Measurements from ENCODE around the gene AGPAT4. TPM values are rescaled to one million over a fixed set of nuclear protein-coding genes. Genes with fewer than 3 reads are reported as not detected.

Gene AGPAT4
- total and polyA plus RNA-seq, 8 donors: 12.4 to 19.4 (median 15.7) TPM

- Histone ChIP-seq H3K9me3 (no peaks in the 10 kb centered on the region), H3K4me3 (no peak overlapping the region), H3K27me3 (no peaks in the 10 kb centered on the region), H3K4me1 (no peaks in the 10 kb centered on the region), H3K36me3 (peaks cover 0 to 55% of the 10 kb centered on the region in 2 donors), H3K27ac (no peak overlapping the region)
- intact Hi-C loops (cut with DNase I): no loop called here
- ATAC-seq (no peak), DNase-seq (peak in 1 of 4 donors; percentile 71)
- TF ChIP-seq CTCF (IDR thresholded peaks at IDR 0.05): no peak
Measured at GRCh38 chr6:161151059-161151645, 122.7 kb downstream of the AGPAT4 start.

GRCh38 chr6:161150566-161150965, 123.3 kb downstream of the AGPAT4 start:
- Histone ChIP-seq H3K27ac (no peak overlapping the region), H3K36me3 (peaks cover 0 to 57% of the 10 kb centered on the region in 2 donors), H3K4me1 (no peaks in the 10 kb centered on the region), H3K4me3 (no peak overlapping the region), H3K9me3 (no peaks in the 10 kb centered on the region), H3K27me3 (no peaks in the 10 kb centered on the region)
- DNase-seq (no peak), ATAC-seq (no peak)
- intact Hi-C loops (cut with DNase I): no loop called here
- TF ChIP-seq CTCF (IDR thresholded peaks at IDR 0.05): no peak

GRCh38 chr6:161150136-161150535, 123.7 kb downstream of the AGPAT4 start:
- Histone ChIP-seq H3K9me3 (no peaks in the 10 kb centered on the region), H3K27me3 (no peaks in the 10 kb centered on the region), H3K4me1 (no peaks in the 10 kb centered on the region), H3K27ac (no peak overlapping the region), H3K4me3 (no peak overlapping the region), H3K36me3 (peaks cover 0 to 57% of the 10 kb centered on the region in 2 donors)
- DNase-seq (no peak), ATAC-seq (no peak)
- intact Hi-C loops (cut with DNase I): no loop called here
- no peak for TF ChIP-seq CTCF (IDR thresholded peaks at IDR 0.05)

GRCh38 chr6:161143663-161144430, 130.0 kb downstream of the AGPAT4 start:
- Histone ChIP-seq H3K4me3 (no peak overlapping the region), H3K36me3 (peaks cover 0 to 44% of the 10 kb centered on the region in 2 donors), H3K27me3 (no peaks in the 10 kb centered on the region), H3K27ac (no peak overlapping the region), H3K9me3 (no peaks in the 10 kb centered on the region), H3K4me1 (no peaks in the 10 kb centered on the region)
- DNase-seq (no peak), ATAC-seq (no peak)
- no peak for TF ChIP-seq CTCF (IDR thresholded peaks at IDR 0.05)
- intact Hi-C loops (cut with DNase I): no loop called here

- H3K27me3 ChIP-seq: no peaks in the 10 kb centered on the region
- ATAC-seq (no peak), DNase-seq (no peak)
- no peak for TF ChIP-seq CTCF (IDR thresholded peaks at IDR 0.05)
- intact Hi-C loops (cut with DNase I): no loop called here
- H3K36me3 ChIP-seq: peaks cover 0 to 42% of the 10 kb centered on the region in 2 donors
- no peak overlapping the region for H3K4me3 ChIP-seq
- no peaks in the 10 kb centered on the region for H3K4me1 ChIP-seq
- no peak overlapping the region for H3K27ac ChIP-seq
- no peaks in the 10 kb centered on the region for H3K9me3 ChIP-seq
Measured at GRCh38 chr6:161142957-161143296, 130.9 kb downstream of the AGPAT4 start.

Measured in left lung (tissue), 10 donors.